SK-N-SH (cell line): ENCODE measurements around the gene OR2L13.

Experiments used
- CTCF ChIP-seq: fragments of 200-600 bp; sonication (generic); IDR thresholded peaks from 2 replicates; pipeline ENCODE4 v1.6.1; 2017; ENCODE audit warnings: antibody characterized with exemption, mild to moderate bottlenecking, moderate library complexity
- FOXJ3 ChIP-seq: sonication (generic); formaldehyde crosslinking; IDR thresholded peaks from 2 replicates; pipeline ENCODE4 v1.5.1; 2020; ENCODE audit warnings: mild to moderate bottlenecking, missing genetic modification reagents
- FOXM1 ChIP-seq: IDR thresholded peaks from 2 replicates; pipeline ENCODE4 v1.4.0; 2012; ENCODE audit warnings: low read depth, mild to moderate bottlenecking
- IRF3 ChIP-seq: fragments of 150-350 bp; IDR thresholded peaks from 2 replicates; pipeline ENCODE4 v1.6.1; 2016; ENCODE audit warnings: mild to moderate bottlenecking, low read depth, low read length
- JUND ChIP-seq: IDR thresholded peaks from 2 replicates; pipeline ENCODE4 v1.4.0; 2012
- RFX5 ChIP-seq: IDR thresholded peaks from 2 replicates; pipeline ENCODE4 v1.6.1; 2012; ENCODE audit warnings: mild to moderate bottlenecking, improper control_type of control experiment, low read length
- SMC3 ChIP-seq: IDR thresholded peaks from 2 replicates; pipeline ENCODE4 v1.6.1; 2012; ENCODE audit warnings: low read depth, low read length, improper control_type of control experiment
- TCF12 ChIP-seq: IDR thresholded peaks from 2 replicates; pipeline ENCODE4 v1.4.0; 2012
- USF1 ChIP-seq: IDR thresholded peaks from 2 replicates; pipeline ENCODE4 v1.4.0; 2012; ENCODE audit warnings: low read depth, borderline replicate concordance
- USF2 ChIP-seq: fragments of 150-350 bp; IDR thresholded peaks from 2 replicates; pipeline ENCODE4 v1.6.1; 2017; ENCODE audit warnings: antibody characterized with exemption, low read length, low read depth, borderline replicate concordance
- YY1 ChIP-seq: IDR thresholded peaks from 2 replicates; pipeline ENCODE4 v1.4.0; 2012; ENCODE audit warnings: low read depth, mild to moderate bottlenecking

DNA sequence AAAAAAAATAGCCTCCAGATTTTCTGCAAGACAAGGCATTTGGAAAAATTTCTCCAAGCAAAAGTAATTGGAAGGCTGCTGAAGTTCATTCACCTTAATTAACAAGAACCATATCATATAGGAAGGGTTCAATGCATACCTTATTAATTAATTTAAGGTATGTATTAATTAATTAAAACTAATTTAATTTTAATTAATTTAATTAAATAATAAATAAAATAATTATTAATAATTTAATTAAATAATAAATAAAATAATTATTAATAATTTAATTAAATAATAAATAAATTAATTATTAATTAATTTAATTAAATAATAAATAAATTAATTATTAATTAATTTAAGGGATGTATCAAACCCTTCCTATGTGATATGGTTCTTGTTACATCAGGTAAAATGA lies 7.9 kb downstream of the OR2L13 start:
- TF ChIP-seq YY1 (no peak), IRF3 (no peak), CTCF (no peak), SMC3 (no peak), USF1 (no peak), USF2 (no peak), RFX5 (no peak), TCF12 (no peak), FOXJ3 (CRISPR knock-in tag) (no peak), JUND (no peak), FOXM1 (no peak)
